Activated CD4-positive, alpha-beta T cell treated with anti-CD3 and anti-CD28 coated beads for 24 hours (primary cell): ENCODE measurements around the gene FAM222B.
A peak's percentile ranks its signal among the peaks of the same experiment; 100 is the strongest.

ENCODE experiments used
- DNase-seq, 2 donors: peaks; one replicate each; pipeline ENCODE4 v3.0.0-alpha.2; 2020; ENCODE audit warnings: low read depth in 2 of 2

FAM222B gene

DNA sequence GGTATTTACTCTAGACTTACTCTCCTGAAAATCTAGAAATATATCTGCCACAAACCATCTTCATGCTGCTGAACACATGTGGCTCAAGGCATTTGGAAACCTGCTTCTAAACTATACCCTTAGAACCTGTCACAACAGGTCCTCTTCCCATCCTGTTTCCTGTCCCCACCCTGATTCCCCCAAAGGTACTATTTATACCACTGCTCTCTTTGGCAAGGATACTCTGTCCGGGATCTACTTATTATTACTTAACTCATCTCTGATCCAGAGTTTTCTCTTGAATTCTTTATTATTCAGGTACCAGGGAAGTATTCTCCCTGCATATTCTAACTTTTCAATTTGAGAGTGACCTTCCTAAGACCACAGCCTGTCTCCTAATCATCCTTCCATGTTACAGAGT, 65.4 kb downstream of the FAM222B start:
- no peak for DNase-seq

GRCh38 chr17:28774206-28774605, 68.4 kb downstream of the FAM222B start:
- no peak for DNase-seq

GRCh38 chr17:28773736-28774135, 68.9 kb downstream of the FAM222B start:
- no peak for DNase-seq

DNA sequence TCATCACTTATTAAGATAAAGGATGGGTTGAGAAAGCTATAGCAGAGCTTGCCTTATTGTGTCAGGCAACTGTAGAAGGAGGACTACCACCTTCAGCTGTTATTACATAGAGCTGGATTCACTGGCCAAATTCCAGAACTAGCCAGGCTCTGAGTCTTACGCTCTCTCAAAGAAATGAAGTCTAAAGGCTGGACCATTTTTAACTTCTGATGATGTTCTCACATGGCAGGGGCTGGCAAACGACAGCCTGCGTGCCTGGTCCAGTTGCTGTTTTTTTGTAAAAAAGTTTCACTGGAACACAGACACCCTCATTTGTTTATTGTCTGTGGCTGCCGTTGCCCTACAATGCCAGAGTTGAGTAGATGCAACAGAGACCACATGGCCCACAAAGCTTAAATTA, 77.6 kb downstream of the FAM222B start:
- DNase-seq: no peak

DNA sequence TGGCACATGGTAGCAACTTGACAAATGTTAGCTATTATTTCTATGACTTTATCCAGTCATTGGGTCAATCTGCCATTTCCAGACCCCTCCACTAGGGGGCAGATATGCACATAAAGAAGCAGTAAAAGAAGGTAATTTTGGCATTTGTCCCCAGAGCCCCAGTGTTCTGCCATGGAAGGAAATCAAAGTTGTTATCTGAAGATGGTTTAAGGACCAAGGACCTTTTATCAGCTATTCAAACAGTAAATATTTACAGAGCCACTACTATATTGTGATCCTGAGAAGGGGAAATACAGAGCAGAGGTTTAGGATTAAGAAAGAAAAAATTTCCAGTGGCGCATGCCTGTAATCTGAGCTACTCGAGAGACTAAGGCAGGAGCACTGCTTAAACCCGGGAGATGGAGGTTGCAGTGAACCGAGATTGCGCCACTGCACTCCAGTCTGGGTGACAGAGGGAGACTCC, 78.8 kb downstream of the FAM222B start:
- DNase-seq: peak; percentile 74 to 77

DNA sequence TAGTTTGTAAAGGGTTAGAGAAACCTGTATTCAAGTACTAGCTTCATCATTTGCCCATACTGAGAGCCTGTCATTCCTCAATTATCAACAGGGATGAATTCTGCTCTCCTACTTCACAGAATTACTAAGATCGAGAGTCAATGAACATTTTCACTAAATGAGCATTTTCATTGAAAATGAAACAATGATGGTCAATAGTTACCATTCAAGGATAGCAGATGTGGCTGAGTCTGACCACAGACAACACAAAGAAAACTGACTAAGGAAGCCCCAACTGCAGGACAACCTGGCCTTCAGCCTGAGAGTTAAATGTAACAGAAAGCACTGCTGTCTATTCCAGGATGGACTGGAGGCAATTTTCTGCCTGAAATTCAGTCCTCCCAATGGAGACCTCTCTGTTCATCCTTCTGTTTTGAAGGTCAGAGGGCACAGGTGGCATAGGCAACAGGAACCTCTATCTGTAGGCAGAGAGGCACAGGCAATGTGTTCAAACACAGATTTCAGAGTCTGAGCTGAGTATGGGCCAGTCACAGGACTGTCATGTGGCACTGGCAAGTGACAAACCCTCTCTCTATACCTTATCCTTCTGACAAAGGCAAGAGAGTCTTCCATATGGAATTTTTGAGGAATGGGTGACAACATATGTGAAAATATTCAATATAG, 79.3 kb downstream of the FAM222B start:
- DNase-seq: no peak

- DNase-seq: no peak
Observed at GRCh38 chr17:28760601-28761562, 81.7 kb downstream of the FAM222B start.

DNA sequence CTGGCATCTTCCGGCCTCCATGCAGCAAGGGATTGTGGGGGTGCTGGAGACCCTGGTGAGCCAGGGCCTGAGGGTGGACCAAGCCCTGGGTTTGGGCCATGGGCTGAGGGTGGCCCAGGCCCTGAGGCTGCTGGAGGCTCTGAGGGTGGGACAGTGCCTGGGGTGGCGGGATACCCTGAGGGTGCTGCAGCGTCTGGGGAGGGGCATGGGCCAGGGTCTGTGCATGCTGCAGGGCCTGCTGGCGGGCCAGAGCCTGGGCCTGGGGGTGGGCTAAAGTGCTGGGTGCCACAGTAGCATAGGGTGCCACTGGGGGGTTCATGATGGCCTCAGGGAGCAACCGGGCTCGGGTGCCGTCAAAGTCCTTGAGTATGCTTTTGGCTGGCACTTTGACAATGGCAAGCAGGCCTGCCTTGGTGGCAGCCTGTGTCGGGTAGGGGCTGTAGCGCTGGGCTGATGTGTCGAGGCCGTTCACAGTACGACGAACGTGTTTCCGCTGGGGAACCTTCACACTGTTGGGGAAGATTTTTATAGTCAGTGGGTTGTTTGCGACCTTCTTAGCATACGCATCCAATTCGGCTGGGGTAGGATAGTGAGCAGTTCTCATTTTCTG, 83.2 kb downstream of the FAM222B start:
- no peak for DNase-seq

- no peak for DNase-seq
Observed at GRCh38 chr17:28758411-28759121, 84.0 kb downstream of the FAM222B start.

DNA sequence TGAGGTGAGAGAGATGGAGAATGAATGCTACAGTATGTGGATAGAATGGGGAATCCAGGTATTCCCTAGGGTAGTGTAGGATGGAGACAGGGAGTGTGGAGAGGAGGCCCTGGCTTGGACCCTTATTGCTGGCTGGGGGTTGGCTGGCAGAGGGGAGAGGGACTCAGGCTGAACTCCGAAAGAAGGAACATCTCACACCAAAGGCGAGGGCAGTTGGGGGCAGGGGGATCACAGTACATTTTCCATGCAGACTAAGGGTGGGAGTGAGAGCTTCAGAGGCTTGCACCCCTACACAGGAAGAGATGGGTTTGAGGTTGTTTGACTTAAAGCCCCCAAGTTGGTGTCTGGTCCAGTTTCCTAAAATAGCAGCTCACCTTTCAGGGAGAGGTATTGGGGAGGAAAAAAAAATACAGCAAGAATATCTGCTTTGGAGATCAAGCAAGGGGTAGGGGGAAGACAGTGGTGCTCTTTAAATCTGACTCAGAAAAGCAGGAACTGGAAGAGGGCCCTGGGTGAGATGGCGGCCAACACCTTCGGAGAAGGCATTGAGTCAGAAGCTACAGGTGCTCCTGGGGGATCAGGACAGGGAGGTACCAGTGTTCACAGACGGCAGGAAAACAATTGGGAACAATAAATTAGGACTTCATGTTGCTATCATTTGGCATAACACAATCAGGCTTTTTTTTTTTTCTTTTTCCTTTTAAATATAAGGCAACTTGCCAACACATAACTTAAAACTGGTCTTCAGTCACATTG, 86.4 kb downstream of the FAM222B start:
- DNase-seq: no peak

- no peak for DNase-seq
Observed at GRCh38 chr17:28755486-28755885, 87.1 kb downstream of the FAM222B start.

DNA sequence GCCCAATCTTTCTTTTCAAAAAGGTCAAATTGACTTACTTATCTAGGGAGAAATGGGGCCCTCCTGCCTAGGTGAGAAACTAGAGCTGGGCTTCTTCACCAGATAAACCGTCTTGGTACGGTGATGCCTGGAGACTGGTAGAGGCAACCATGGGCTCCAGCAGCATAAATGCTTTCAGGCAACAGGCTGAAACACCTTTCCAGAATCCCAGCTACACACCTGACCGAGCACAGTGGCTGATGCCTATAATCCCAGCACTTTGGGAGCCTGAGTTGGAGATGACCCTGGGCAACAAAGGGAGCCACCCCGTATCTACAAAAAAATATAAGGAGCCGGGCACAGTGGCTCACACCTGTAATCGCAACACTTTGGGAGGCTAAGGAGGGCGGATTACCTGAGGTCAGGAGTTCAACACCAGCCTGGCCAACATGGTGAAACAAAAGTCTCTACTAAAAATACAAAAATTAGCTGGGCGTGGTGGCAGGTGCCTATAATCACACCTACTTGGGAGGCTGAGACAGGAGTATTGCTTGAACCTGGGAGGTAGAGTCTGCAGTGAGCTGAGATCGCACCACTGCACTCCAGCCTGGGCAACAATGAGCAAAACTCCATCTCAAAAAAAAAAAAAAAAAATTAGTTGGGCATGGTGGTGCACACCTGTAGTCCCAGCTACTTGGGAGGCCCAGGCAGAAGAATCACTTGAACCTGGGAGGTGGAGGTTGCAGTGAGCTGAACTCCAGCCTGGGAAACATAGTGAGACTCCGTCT, 90.8 kb downstream of the FAM222B start:
- DNase-seq: no peak

GRCh38 chr17:28750178-28751047, 92.2 kb downstream of the FAM222B start:
- DNase-seq: peak; percentile 80 to 92

- DNase-seq: no peak
Observed at GRCh38 chr17:28749516-28750177, 92.9 kb downstream of the FAM222B start.

DNA sequence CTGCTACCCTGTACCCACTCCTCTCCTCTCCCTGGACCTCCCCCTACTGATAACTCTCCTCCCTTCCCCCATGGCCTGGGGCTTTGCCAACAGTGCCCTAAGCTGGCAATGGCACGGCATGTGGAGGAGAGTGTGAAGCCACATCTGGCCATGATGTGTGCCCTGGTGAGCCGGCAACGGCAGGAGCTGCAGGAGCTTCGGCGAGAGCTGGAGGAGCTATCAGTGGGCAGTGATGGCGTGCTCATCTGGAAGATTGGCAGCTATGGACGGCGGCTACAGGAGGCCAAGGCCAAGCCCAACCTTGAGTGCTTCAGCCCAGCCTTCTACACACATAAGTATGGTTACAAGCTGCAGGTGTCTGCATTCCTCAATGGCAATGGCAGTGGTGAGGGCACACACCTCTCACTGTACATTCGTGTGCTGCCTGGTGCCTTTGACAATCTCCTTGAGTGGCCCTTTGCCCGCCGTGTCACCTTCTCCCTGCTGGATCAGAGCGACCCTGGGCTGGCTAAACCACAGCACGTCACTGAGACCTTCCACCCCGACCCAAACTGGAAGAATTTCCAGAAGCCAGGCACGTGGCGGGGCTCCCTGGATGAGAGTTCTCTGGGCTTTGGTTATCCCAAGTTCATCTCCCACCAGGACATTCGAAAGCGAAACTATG, 93.6 kb downstream of the FAM222B start:
- DNase-seq: no peak

DNA sequence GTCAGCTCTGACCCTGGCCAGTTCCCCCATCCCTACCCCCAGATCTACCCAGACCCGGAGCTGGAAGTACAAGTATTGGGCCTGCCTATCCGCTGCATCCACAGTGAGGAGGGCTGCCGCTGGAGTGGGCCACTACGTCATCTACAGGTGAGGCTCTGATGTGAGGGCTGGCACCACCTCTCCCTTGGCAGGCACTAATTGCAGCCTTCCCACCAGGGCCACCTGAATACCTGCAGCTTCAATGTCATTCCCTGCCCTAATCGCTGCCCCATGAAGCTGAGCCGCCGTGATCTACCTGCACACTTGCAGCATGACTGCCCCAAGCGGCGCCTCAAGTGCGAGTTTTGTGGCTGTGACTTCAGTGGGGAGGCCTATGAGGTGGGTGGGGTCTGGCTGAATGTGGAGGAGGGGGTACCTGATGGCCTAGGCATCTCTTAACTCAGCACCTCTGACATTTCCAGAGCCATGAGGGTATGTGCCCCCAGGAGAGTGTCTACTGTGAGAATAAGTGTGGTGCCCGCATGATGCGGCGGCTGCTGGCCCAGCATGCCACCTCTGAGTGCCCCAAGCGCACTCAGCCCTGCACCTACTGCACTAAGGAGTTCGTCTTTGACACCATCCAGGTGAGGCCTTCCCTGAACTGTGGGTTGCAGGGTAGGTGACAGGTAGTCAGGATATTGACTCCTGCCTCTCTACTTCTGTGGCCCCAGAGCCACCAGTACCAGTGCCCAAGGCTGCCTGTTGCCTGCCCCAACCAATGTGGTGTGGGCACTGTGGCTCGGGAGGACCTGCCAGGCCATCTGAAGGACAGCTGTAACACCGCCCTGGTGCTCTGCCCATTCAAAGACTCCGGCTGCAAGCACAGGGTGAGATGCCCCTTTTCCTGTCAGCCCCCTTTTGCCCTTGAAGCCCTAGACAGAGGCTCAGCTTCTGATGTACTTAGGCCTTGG, 94.5 kb downstream of the FAM222B start:
- DNase-seq: no peak

DNA sequence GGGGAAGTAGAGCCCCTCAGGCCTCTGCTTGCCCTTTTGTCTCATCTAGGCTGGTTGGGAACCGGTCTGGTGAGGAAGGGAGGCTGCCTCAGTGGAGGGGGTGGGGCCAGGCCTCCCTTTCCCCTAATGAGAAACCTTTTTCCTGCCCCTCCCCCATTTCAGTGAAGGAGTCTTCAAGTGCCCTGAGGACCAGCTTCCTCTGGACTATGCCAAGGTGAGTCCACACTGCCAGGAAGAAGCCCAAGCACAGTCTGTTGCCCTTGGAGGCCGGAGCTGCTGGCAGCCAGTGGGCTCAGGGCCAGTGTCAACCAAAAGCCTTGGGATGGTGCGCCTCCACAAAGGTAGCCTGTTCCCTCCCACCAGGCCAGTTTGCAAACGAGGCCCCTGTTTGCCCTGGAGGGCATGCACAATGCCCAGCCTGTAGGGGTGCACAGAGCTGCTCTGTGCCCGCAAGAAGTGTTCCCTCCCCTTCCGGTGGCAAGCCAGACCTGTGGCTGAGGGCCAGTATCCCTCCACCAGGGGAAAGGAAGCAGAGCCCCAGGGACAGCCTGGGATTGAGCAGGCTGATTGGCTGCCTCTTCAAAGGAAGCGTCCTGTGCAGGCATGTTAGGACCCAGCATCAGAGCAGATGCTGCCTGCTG, 95.4 kb downstream of the FAM222B start:
- no peak for DNase-seq
